Tibial nerve (tissue), 4 donors: ENCODE measurements around the gene PAPLN. TPM values are rescaled to one million over a fixed set of nuclear protein-coding genes. Genes with fewer than 3 reads are reported as not detected.

Source experiments
- DNase-seq, 2 donors: peaks; one replicate each; pipeline ENCODE4 v3.0.0-alpha.2; 2019; ENCODE audit warnings: low spot score in 2 of 2
- H3K27ac ChIP-seq, 4 donors: fragments of 200-600 bp; sonication (generic) in 3 of 4; one replicate each; pipeline ENCODE4 v1.5.1; 2017 to 2019; ENCODE audit warnings: mild to moderate bottlenecking in 1 of 4
- H3K27me3 ChIP-seq, 2 donors: fragments of 200-600 bp; sonication (generic) in 1 of 2; one replicate each; pipeline versions ENCODE4 v1.5.1 to v1.6.0; 2017 to 2019
- H3K36me3 ChIP-seq, 3 donors: fragments of 200-600 bp; sonication (generic); one replicate each; pipeline ENCODE4 v1.5.1; 2018 to 2019
- H3K4me1 ChIP-seq, 4 donors: fragments of 200-600 bp; sonication (generic) in 3 of 4; one replicate each; pipeline ENCODE4 v1.5.1; 2017 to 2019
- H3K4me3 ChIP-seq, 4 donors: fragments of 200-600 bp; sonication (generic) in 3 of 4; one replicate each; pipeline ENCODE4 v1.5.1; 2017 to 2019; ENCODE audit warnings: mild to moderate bottlenecking in 1 of 4, moderate library complexity in 1 of 4
- H3K9me3 ChIP-seq, 4 donors: fragments of 200-600 bp; sonication (generic) in 3 of 4; one replicate each; pipeline ENCODE4 v1.5.1; 2017 to 2019
- EP300 ChIP-seq, 2 donors: sonication (generic); formaldehyde crosslinking; IDR thresholded peaks; one replicate each; pipeline ENCODE4 v1.6.1; 2017; ENCODE audit warnings: antibody characterized with exemption in 2 of 2, mild to moderate bottlenecking in 1 of 2
- POLR2A ChIP-seq, 2 donors: fragments of 450-650 bp; IDR thresholded peaks; one replicate each; pipeline ENCODE4 v1.6.1; 2017; ENCODE audit warnings: antibody characterized with exemption in 2 of 2, mild to moderate bottlenecking in 2 of 2, moderate library complexity in 2 of 2
- WGBS, 2 donors: methylation state at CpG; one replicate each; pipeline ENCODE4 v1.1.5; 2018; 5-methylcytosine and 5-hydroxymethylcytosine counted together
- total RNA-seq, 4 donors: library from RNA; depleted of rRNA; stranded (reverse); fragments of >200 nt; gene quantifications; one replicate each; pipeline ENCODE4 v1.1.0, GENCODE V29; 2016
- TF ChIP-seq, protein P1 (sequence below), 5 experiments: fragments of 200-600 bp in 3 of 5; fragments of 450-650 bp in 2 of 5; sonication (generic) in 3 of 5; IDR thresholded peaks; one replicate each; pipeline ENCODE4 v1.5.1; 2016 to 2019; ENCODE audit warnings: antibody characterized with exemption in 5 of 5, mild to moderate bottlenecking in 3 of 5, moderate library complexity in 2 of 5

The PAPLN gene
- total RNA-seq, 4 donors from 2014 or later = 96.6 to 314 (median 206) TPM

DNA sequence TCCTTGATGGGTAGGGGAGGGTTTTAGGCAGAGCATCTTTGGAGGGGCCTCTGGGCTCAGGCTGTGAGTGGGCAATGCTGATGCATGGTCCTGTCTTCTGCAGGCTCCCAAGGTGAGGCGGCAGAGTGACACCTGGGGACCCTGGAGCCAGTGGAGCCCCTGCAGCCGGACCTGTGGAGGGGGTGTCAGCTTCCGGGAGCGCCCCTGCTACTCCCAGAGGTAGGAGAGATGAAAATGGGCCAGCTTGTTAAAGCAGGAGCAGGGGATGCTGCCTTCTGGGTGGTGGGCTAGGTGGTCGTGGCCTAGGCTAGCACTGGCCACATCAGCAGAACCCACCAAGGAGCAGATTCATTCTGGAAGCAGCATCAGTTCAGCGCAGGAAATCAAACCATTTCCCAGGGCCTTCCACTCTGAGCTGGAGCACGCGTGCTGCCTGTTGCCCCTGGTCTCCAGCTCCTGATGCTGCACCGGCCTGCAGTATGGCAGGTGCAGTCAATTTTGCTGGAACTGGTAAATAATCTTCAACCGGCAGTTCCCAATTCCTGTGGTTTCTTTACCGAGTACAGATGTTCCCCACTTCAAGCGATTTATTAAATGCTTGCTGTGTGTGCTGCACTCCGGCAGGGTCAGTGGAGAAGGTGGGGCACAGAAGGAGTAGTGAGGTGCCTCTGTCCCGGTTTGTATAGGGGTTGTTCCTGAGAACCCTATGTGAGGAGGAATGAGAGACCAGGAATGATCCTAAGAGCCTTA, 7.4 kb downstream of the PAPLN start:
- peaks cover 0 to 1% (median 0%) of the 10 kb centered on the region in 3 donors for H3K36me3 ChIP-seq
- DNase-seq = no peak
- 74 to 79% methylated on average over 11 to 12 of the region's 14 CpGs for WGBS, 2 donors
- H3K4me3 ChIP-seq = peak overlapping the region; percentile 42 to 60 (median 51)
- H3K9me3 ChIP-seq = no peaks in the 10 kb centered on the region
- H3K4me1 ChIP-seq = peaks cover 0 to 69% (median 41%) of the 10 kb centered on the region in 4 donors
- H3K27ac ChIP-seq = no peak overlapping the region
- peaks cover 0 to 3% of the 10 kb centered on the region in 2 donors for H3K27me3 ChIP-seq
- TF ChIP-seq POLR2A (IDR thresholded peaks at IDR 0.05) (no peak), EP300 (IDR thresholded peaks at IDR 0.05) (no peak)
- TF ChIP-seq, protein P1, sequence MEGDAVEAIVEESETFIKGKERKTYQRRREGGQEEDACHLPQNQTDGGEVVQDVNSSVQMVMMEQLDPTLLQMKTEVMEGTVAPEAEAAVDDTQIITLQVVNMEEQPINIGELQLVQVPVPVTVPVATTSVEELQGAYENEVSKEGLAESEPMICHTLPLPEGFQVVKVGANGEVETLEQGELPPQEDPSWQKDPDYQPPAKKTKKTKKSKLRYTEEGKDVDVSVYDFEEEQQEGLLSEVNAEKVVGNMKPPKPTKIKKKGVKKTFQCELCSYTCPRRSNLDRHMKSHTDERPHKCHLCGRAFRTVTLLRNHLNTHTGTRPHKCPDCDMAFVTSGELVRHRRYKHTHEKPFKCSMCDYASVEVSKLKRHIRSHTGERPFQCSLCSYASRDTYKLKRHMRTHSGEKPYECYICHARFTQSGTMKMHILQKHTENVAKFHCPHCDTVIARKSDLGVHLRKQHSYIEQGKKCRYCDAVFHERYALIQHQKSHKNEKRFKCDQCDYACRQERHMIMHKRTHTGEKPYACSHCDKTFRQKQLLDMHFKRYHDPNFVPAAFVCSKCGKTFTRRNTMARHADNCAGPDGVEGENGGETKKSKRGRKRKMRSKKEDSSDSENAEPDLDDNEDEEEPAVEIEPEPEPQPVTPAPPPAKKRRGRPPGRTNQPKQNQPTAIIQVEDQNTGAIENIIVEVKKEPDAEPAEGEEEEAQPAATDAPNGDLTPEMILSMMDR (IDR thresholded peaks at IDR 0.05) = no peak

DNA sequence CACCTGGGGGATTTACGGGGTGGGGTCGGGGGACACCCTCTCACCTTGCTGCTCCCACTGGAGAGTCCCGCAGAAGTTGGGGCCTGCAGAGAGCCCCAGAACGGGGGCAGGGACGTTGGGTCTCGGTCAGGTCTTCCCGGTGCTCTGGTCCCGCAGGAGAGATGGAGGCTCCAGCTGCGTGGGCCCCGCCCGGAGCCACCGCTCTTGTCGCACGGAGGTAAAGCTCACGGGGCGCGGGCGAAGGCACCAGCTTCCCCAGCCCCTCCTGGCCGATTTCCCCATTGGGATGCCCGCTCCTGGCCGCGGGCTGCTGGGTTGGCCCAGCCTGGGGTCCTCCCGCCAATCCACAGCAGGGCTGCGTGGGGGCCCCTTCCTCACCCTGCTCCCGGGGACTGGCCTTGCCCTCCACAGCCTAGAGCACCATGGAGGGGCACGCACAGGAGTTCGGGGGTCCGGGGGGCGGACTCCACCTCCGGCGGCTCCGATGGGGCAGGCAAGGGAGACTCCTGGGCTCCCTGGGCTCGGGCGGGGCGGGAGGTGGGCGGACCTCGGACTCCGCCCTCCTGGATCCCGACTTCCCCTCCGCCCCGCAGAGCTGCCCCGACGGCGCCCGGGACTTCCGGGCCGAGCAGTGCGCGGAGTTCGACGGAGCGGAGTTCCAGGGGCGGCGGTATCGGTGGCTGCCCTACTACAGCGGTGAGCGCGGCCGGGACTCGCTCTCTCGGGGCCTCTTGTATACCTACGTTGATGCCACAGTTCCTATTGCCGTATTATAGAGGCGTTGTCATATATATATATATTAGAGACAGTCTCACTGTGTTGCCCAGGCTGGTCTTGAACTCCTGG, 8.4 kb downstream of the PAPLN start:
- H3K4me1 ChIP-seq = peaks cover 0 to 59% (median 33%) of the 10 kb centered on the region in 4 donors
- peak overlapping the region in 3 of 4 donors; percentile 62 to 71 (median 64) for H3K27ac ChIP-seq
- H3K9me3 ChIP-seq = no peaks in the 10 kb centered on the region
- 21 to 30% methylated on average over 20 to 30 of the region's 64 CpGs for WGBS, 2 donors
- H3K4me3 ChIP-seq = peak overlapping the region; percentile 42 to 60 (median 51)
- TF ChIP-seq EP300 (IDR thresholded peaks at IDR 0.05) = peak in 1 of 2 donors; percentile 34
- TF ChIP-seq, protein P1 (IDR thresholded peaks at IDR 0.05) = no peak
- DNase-seq = no peak
- H3K27me3 ChIP-seq = no peaks in the 10 kb centered on the region
- H3K36me3 ChIP-seq = peaks cover 0 to 11% (median 0%) of the 10 kb centered on the region in 3 donors

- no peak for DNase-seq
- WGBS, 2 donors = 67 to 68% methylated on average over 18 of the region's 18 CpGs
- peak overlapping the region in 3 of 4 donors; percentile 62 to 71 (median 64) for H3K27ac ChIP-seq
These were observed 9.3 kb downstream of the PAPLN start for GRCh38 chr14:73246387-73247150.

DNA sequence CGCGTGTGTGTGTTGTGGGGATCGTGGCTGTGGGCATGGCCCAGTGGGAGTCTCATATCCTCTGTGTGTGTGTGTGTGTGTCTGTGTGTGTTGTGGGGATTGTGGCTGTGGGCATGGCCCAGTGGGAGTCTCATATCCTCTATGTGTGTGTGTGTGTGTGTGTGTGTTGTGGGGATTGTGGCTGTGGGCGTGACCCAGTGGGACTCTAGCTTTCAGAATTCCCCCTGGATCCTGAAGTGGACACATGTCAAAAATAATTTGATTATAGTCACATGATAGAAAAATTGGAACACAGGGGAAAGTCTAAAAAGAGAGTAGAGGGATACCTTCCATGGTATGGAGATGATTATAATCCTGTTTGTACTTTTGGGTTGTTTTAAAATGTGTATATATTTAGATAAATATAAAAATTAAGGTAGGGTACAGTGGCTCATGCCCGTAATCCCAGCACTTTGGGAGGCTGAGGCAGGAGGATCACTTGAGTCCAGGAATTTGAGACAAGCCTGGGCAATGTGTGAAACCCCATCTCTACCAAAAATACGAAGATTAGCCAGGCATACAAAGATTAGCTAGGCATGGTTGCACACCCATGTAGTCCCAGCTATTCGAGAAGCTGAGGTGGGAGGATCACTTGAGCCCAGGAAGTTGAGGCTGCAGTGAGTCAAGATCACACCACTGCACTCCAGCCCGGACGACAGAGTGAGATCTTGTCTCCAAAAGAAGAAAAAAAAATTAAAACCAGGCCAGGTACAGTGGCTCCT, 11.0 kb downstream of the PAPLN start:
- WGBS, 2 donors = 62 to 65% methylated on average over 7 to 8 of the region's 9 CpGs
- no peaks in the 10 kb centered on the region for H3K27me3 ChIP-seq
- no peak for DNase-seq
- no peaks in the 10 kb centered on the region for H3K9me3 ChIP-seq
- peaks cover 0 to 37% (median 0%) of the 10 kb centered on the region in 3 donors for H3K36me3 ChIP-seq
- H3K4me3 ChIP-seq = no peak overlapping the region
- peaks cover 0 to 33% (median 12%) of the 10 kb centered on the region in 4 donors for H3K4me1 ChIP-seq
- H3K27ac ChIP-seq = peak overlapping the region in 1 of 4 donors; percentile 36
- TF ChIP-seq POLR2A (IDR thresholded peaks at IDR 0.05) (no peak), EP300 (IDR thresholded peaks at IDR 0.05) (no peak)
- TF ChIP-seq, protein P1 (IDR thresholded peaks at IDR 0.05) = no peak

More at GRCh38 chr14:73246387-73247150, 9.3 kb downstream of the PAPLN start:
- Histone ChIP-seq H3K27me3 (no peaks in the 10 kb centered on the region), H3K4me3 (peak overlapping the region; percentile 42 to 60 (median 51)), H3K9me3 (no peaks in the 10 kb centered on the region), H3K36me3 (peaks cover 0 to 20% (median 0%) of the 10 kb centered on the region in 3 donors), H3K4me1 (peaks cover 0 to 50% (median 26%) of the 10 kb centered on the region in 4 donors)
- TF ChIP-seq, protein P1 (IDR thresholded peaks at IDR 0.05) = no peak
- no peak for TF ChIP-seq EP300 (IDR thresholded peaks at IDR 0.05)
- no peak for TF ChIP-seq POLR2A (IDR thresholded peaks at IDR 0.05)
